Posterior cingulate gyrus (tissue), 11 donors: ENCODE measurements around the gene SHMT2.

Experiments
- DNase-seq, 10 donors: peaks; one replicate each; pipeline versions ENCODE4 v3.0.0 to v3.0.0-alpha.2; 2020 to 2021; ENCODE audit warnings: mixed read lengths in 3 of 10
- intact Hi-C: fragments of 100-400 bp; cut with DNase I; formaldehyde crosslinking; loops from one replicate; pipeline ENCODE4 v1.15.1; 2023

Gene SHMT2

GRCh38 chr12:57229634-57230380, at the start of gene SHMT2:
Gene SHMT2, plus strand, starts transcription at chr12:57229711. Its CDS starts 68 bp downstream, at chr12:57229779.
- DNase-seq: peak; percentile 88 to 99 (median 93)
- intact Hi-C loops: no loop called here

- intact Hi-C loops: no loop called here
Measured at GRCh38 chr12:57180321-57180989, 49.1 kb upstream of the SHMT2 start.

GRCh38 chr12:57181072-57181471, 48.4 kb upstream of the SHMT2 start:
- intact Hi-C loops: no loop called here
- no peak for DNase-seq

More at GRCh38 chr12:57180321-57180989, 49.1 kb upstream of the SHMT2 start:
- DNase-seq: no peak

GRCh38 chr12:57181561-57182155, 47.9 kb upstream of the SHMT2 start:
- no peak for DNase-seq
- intact Hi-C loops: no loop called here

GRCh38 chr12:57182918-57183575, 46.5 kb upstream of the SHMT2 start:
- intact Hi-C loops: loop anchor here (1.0 kb wide), 1 partner anchor 59 kb away; no protein-coding TSS in a partner anchor

GRCh38 chr12:57183939-57184725, 45.4 kb upstream of the SHMT2 start:
- intact Hi-C loops: loop anchor here (1.0 kb wide), 1 partner anchor 60 kb away; no protein-coding TSS in a partner anchor

More at GRCh38 chr12:57182918-57183575, 46.5 kb upstream of the SHMT2 start:
- DNase-seq: peak in 9 of 10 donors; percentile 50 to 94 (median 72)

GRCh38 chr12:57185403-57185802, 44.1 kb upstream of the SHMT2 start:
- intact Hi-C loops: no loop called here
- DNase-seq: no peak

More at GRCh38 chr12:57183939-57184725, 45.4 kb upstream of the SHMT2 start:
- no peak for DNase-seq

- intact Hi-C loops: no loop called here
- no peak for DNase-seq
Measured at GRCh38 chr12:57185906-57186508, 43.5 kb upstream of the SHMT2 start.

- DNase-seq: no peak
- intact Hi-C loops: no loop called here
Measured at GRCh38 chr12:57187222-57188089, 42.1 kb upstream of the SHMT2 start.

- no peak for DNase-seq
- intact Hi-C loops: no loop called here
Measured at GRCh38 chr12:57188090-57188425, 41.5 kb upstream of the SHMT2 start.

GRCh38 chr12:57190037-57190436, 39.5 kb upstream of the SHMT2 start:
- DNase-seq: peak in 1 of 10 donors; percentile 44
- intact Hi-C loops: no loop called here

GRCh38 chr12:57190821-57191220, 38.7 kb upstream of the SHMT2 start:
- no peak for DNase-seq
- intact Hi-C loops: no loop called here

- DNase-seq: no peak
Measured at GRCh38 chr12:57191410-57191809, 38.1 kb upstream of the SHMT2 start.

GRCh38 chr12:57192920-57193319, 36.6 kb upstream of the SHMT2 start:
- intact Hi-C loops: no loop called here
- no peak for DNase-seq

More at GRCh38 chr12:57191410-57191809, 38.1 kb upstream of the SHMT2 start:
- intact Hi-C loops: no loop called here

- intact Hi-C loops: no loop called here
Measured at GRCh38 chr12:57193706-57194245, 35.7 kb upstream of the SHMT2 start.

GRCh38 chr12:57194253-57194652, 35.3 kb upstream of the SHMT2 start:
- intact Hi-C loops: no loop called here
- DNase-seq: no peak

More at GRCh38 chr12:57193706-57194245, 35.7 kb upstream of the SHMT2 start:
- DNase-seq: no peak

GRCh38 chr12:57195186-57195585, 34.3 kb upstream of the SHMT2 start:
- DNase-seq: peak in 3 of 10 donors; percentile 38 to 86 (median 69)
- intact Hi-C loops: no loop called here
